ENCODE measurements around the gene BOLL.

DNA sequence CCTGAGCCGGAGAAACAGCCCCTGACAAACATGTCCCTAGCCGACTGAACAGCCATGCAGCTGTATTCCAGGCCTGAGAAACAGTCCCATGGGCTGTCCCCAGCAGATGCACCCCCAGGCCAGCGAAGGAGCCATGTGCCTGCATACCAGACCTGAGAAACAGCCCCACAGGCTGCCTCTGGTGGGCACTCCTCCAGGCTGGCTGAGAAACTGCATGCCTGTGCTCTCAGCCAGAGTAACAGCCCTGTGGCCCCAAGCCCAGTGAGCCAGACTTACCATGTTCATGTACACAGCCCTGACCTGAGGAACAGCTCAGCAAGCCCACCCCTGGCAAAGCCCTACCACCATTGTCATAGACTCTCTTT is 24.8 kb downstream of the BOLL start:
- TF ChIP-seq, protein P1, sequence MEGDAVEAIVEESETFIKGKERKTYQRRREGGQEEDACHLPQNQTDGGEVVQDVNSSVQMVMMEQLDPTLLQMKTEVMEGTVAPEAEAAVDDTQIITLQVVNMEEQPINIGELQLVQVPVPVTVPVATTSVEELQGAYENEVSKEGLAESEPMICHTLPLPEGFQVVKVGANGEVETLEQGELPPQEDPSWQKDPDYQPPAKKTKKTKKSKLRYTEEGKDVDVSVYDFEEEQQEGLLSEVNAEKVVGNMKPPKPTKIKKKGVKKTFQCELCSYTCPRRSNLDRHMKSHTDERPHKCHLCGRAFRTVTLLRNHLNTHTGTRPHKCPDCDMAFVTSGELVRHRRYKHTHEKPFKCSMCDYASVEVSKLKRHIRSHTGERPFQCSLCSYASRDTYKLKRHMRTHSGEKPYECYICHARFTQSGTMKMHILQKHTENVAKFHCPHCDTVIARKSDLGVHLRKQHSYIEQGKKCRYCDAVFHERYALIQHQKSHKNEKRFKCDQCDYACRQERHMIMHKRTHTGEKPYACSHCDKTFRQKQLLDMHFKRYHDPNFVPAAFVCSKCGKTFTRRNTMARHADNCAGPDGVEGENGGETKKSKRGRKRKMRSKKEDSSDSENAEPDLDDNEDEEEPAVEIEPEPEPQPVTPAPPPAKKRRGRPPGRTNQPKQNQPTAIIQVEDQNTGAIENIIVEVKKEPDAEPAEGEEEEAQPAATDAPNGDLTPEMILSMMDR (IDR thresholded peaks at IDR 0.05) = no peak
- TF ChIP-seq EP300 (IDR thresholded peaks at IDR 0.05) (no peak), POLR2A (IDR thresholded peaks at IDR 0.05) (no peak)

Data from tibial nerve (tissue), 4 donors.